Mammary epithelial cell (primary cell): Measurements from ENCODE around the gene PDE7B.

Source experiments
- CTCF ChIP-seq, 2 donors: IDR thresholded peaks in 1 of 2; conservative IDR thresholded peaks in 1 of 2; 2 replicates each; pipeline ENCODE4 v1.5.1; 2011 to 2012; ENCODE audit warnings: inconsistent platforms in 2 of 2, low read length in 2 of 2, mild to moderate bottlenecking in 2 of 2, control low read depth in 1 of 2, low read depth in 1 of 2; ENCODE audit not compliant: insufficient read depth in 1 of 2; ENCODE audit errors: extremely low read depth in 1 of 2
- EZH2 ChIP-seq: IDR thresholded peaks from 2 replicates; pipeline ENCODE4 v1.6.1; 2012; ENCODE audit warnings: low read length, inconsistent platforms, borderline replicate concordance

GRCh38 chr6:135832166-135832565 lies 19.3 kb upstream of the PDE7B start:
- TF ChIP-seq CTCF (conservative IDR thresholded peaks at IDR 0.05 in 1 of 2, IDR thresholded peaks at IDR 0.05 in 1 of 2; ENCODE audit: extremely low read depth in 1 of 2, insufficient read depth in 1 of 2, low read depth in 1 of 2, low read length in 2 of 2) (no peak), EZH2 (no peak)
